HG02884 (cell line): Measurements from ENCODE around the gene SYMPK.

ENCODE experiments used
- ATAC-seq: cut with Tn5 transposase; IDR thresholded peaks from one replicate; pipeline ENCODE4 v1.9.1; 2021; ENCODE audit warnings: mild to moderate bottlenecking, moderate library complexity; ENCODE audit not compliant: unreplicated experiment

Gene SYMPK

GRCh38 chr19:45782820-45783785 lies 79.8 kb downstream of the SYMPK start:
- no peak for ATAC-seq

GRCh38 chr19:45782162-45782691 lies 80.7 kb downstream of the SYMPK start, which contains the start of gene DMPK:
DMPK (minus strand) TSS chr19:45782490; CDS start chr19:45782352, 138 bp downstream.
- ATAC-seq: no peak

DNA sequence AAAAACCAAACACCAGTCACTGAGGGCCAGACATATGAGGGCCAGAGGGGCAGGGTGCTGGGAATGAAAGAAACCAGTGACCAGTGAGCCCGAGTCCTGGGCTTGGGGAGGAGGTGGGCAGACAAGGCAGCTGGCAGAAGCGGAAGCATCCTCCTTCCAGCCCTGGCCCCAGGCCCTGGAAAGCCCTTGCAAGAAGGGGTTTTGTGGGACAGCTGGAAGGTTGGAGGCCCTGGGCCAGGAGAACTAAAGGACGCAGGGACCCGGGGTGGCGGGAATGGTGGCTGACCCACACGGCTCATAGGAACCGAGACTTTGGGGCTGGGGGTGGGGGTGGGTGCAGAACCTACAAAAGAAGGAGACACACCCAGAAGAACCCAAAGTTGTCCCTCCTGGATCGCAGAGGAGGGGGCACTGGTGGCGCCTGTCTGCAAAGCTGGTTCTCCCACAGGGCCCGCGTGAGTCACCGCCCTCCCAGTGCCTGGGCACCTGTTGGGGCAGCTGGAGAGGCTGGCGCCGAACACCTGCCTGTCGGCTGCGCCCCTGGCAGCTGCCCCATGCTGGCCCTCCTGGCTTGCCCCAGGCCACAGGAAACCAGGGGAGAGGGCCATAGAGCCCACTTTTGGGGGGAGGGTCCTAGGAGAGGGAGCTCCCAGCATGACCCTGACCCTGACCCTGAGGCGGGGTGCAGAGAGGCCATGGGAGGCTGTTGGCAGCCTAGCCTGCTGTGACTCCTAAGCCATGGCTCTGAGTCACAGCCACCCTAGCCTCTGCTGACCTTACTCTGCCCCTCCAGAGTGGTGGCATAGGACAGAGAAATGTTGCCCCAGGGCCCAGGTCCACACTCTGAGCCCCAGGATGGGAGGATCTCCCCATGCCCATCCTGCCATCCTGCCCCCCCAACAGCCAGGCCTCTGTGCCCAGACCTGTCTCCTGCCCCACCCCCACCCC lies 81.5 kb downstream of the SYMPK start:
- ATAC-seq: no peak

DNA sequence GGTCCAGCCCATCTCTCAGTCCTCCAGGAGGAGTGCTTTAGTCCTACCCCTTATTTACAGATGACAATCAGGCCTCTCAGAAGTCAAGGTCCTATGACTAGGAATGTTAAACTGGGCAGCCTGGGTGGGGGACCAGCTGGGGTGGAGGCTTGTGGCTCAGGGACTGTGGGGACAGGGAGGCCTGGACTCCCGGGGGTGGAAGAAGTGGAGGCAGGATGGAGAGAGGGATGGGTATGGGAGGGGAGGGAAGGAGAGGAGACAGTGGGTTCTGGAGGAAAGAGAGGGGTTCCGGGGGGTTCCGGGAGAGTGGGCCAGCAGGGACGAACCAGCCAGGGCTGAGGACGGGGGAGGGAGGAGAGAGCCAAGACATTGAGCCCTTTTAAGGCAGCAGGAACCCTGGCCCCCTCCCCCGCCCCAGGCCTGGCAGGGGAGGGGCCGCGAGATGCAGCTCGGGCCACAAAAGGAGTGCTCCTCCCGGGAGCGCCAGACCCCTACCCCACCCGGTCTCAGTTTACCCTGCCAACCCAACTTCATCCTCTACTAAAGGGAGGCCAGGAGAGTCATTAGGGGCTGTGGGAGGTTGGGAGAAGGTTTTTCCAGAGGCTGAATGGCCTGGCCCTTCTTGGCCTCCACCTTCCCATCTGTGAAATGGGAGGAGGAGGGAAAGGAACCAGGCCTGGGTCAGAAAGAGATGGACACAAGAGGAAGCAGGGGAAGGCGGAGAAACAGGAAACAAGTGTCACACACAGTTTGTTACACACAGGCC lies 82.3 kb downstream of the SYMPK start:
- no peak for ATAC-seq

- no peak for ATAC-seq
These were observed 82.8 kb downstream of the SYMPK start for GRCh38 chr19:45780146-45780447.

GRCh38 chr19:45779231-45780145 lies 83.5 kb downstream of the SYMPK start:
- peak; percentile 70 for ATAC-seq

DNA sequence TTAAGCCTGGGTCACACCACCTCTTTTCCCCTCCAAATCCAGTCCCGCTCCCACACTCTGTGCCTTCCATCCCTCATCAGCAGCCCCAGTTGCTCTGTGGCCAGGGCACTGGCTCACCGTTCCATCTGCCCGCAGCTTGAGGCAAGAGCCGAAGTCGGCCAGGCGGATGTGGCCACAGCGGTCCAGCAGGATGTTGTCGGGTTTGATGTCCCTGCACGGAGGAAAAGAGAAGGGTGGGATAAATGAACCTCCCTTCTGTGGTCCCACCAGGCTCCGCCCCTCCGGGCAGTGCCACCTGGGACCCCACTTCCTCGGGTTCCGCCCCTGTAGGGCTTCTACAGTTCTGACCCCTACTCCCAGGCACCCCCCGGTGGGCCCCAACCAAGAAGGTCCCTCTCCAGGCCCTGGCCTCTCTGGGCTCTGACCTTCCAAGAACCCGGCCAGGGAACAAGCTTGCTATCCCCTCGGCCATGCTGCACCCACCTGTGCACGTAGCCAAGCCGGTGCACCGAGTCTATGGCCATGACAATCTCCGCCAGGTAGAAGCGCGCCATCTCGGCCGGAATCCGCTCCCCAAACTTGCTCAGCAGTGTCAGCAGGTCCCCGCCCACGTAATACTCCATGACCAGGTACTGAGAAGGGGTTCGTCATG lies 84.8 kb downstream of the SYMPK start:
- ATAC-seq: no peak

DNA sequence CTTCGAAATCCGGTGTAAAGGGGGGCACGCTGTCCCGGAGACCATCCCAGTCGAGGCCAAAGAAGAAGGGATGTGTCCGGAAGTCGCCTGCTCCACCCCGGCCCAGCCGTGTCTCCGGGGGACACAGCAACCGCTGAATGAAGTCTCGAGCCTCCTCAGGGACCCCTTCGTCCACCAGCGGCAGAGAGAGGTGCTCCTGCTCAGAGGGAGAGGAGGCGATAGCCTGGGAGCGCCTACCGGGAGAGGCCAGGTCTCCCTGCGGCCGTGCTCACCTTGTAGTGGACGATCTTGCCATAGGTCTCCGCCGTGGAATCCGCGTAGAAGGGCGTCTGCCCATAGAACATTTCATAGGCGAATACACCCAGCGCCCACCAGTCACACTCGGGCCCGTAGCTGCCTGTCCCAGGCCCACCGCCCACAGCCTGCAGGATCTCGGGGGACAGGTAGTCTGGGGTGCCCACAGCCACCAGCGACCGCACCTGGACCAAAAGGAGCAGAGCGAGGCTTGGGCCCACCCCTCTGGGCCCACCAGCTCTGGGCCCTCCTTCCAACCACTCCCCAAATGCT lies 85.5 kb downstream of the SYMPK start:
- no peak for ATAC-seq

DNA sequence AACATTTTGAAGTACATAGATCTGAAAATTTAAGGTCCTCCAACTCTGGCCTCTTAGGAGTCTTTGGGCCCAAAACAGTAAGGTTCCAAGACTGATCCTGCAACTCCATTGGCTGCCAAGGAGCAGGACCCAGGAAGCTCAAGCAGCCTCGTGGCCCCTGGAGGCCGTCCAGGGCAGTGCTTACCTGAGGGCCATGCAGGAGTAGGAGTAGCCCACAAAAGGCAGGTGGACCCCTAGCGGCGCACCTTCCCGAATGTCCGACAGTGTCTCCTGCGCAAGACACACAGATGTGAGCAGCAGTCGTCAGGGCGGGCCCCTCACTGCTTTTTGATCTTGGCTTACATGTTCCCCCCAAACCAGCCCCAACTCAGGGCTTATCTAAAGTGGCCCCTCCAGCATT lies 88.2 kb downstream of the SYMPK start:
- no peak for ATAC-seq

- ATAC-seq: no peak
These were observed 89.6 kb downstream of the SYMPK start for GRCh38 chr19:45773384-45773783.

DNA sequence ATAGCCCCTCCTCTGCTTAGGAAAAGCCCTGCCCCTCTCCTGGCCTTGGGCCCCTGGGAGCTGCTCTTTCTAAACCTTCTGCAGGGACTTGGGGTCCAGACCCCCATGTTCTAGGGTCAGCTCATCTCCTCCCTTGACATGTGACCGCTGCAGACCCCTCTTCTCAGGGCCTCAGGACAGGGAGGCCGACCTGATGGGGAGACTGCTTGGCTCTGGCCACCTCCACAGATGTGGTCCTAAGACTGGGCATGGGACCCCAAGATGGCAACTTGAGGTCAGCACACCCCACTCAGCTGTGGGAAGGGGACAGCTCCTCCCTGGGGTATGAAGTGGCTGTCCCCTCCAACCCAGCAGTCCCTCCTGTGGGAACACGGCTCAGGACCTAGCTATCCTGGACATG lies 90.0 kb downstream of the SYMPK start:
- no peak for ATAC-seq

DNA sequence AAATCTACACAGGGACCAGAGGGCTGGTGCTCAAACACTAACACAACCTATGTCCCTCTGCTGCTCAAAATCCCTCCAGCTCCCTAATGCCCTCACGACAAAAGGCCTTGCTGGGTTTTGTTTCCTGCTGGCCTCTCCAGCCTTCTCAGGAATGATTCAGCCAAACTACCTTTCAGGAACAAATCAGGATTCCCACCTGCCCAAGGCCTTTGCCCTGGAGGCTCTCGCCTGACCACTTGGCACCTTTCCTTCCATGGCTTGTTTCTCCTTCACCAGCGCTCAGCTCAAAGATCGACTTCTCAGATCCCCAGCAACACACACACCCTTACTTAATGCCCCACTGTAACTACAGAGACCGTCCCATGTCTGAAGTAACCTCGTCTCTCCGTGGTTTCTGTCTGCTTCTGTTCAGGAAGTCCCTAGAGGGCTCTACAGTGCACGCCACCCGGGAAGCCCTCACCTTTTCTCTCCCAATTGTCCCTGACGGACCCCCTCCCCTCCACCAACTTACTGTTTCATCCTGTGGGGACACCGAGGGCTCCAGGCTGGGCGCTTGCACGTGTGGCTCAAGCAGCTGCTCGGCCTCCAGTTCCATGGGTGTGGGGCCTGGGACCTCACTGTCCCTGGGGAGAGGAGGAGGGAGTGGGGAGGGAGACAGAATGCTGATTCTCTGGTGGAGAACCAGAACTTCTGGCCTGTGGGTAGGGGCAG lies 90.7 kb downstream of the SYMPK start:
- no peak for ATAC-seq

- no peak for ATAC-seq
These were observed 91.5 kb downstream of the SYMPK start for GRCh38 chr19:45771311-45771933.

DNA sequence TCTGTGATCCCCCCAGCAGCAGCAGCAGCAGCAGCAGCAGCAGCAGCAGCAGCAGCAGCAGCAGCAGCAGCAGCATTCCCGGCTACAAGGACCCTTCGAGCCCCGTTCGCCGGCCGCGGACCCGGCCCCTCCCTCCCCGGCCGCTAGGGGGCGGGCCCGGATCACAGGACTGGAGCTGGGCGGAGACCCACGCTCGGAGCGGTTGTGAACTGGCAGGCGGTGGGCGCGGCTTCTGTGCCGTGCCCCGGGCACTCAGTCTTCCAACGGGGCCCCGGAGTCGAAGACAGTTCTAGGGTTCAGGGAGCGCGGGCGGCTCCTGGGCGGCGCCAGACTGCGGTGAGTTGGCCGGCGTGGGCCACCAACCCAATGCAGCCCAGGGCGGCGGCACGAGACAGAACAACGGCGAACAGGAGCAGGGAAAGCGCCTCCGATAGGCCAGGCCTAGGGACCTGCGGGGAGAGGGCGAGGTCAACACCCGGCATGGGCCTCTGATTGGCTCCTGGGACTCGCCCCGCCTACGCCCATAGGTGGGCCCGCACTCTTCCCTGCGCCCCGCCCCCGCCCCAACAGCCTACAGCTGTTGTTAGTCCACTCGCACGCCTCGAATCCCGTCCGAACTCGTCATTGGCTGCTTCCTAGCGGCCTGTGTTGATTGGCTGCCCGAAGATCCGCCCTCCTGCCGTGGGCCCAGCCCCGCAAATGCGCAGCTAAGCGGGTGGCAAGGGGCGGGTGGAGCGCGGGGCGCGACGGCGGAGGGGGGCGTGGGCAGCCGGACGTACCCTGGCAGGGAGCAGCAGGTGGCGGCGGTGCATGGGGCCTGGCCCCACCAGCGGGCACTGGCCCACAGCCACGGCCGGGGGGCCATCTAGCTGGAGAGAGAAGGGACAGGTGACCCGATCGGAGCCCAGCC lies 92.5 kb downstream of the SYMPK start:
- ATAC-seq: peak; percentile 43

- ATAC-seq: no peak
These were observed 93.1 kb downstream of the SYMPK start for GRCh38 chr19:45769821-45770191.

DNA sequence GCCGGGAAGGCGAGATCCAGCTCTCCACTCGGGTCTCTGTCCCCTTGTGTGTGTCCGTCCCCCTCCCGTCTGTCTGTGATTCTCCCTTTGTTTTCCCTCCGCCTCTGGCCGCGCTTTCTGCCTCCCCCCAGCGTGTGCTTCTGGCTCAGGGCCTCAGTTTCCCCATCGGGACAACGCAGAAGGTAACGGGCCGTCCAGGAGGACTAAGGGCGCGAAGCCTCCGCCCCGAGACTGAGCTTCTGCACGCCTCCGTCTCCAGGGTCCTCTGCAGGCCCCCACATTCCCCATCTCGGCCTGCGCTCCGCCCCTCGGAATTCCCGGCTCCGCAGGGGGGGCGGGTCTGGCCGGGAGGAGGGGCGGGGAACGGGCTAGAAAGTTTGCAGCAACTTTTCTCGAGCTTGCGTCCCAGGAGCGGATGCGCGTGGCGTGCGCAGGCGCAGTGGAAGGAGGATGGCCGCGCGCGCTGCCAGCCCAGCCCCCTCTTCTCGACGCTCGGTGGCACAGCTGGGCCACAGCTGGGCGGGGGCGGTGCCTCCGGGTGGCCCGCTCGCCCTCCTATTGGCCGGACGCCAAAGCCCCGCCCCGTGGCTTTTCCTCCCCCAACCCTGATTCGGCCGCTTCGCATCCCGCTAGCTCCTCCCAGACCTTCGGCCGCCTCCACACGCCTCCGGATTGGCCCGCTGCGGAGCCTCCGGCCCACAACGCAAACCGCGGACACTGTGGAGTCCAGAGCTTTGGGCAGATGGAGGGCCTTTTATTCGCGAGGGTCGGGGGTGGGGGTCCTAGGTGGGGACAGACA lies 93.8 kb downstream of the SYMPK start, which contains the start of gene SIX5:
Gene SIX5, minus strand, starts transcription at position 269 of the 799 bp plus-strand sequence. CDS start 408 bp downstream, outside the sequence.
- peak; percentile 38 for ATAC-seq
